Adrenal gland (tissue), 12 donors: ENCODE measurements around the gene LAMA4. TPM values are rescaled to one million over a fixed set of nuclear protein-coding genes. Genes with fewer than 3 reads are reported as not detected.
A peak's percentile ranks its signal among the peaks of the same experiment; 100 is the strongest.

Source experiments
- DNase-seq, 7 donors: peaks; one replicate each; pipeline ENCODE4 v3.0.0-alpha.2; 2019 to 2020
- H3K27ac ChIP-seq, 5 donors: fragments of 200-600 bp; sonication (generic) in 4 of 5; 1 replicate in 3 of 5; 2 replicates in 2 of 5; pipeline versions ENCODE4 v1.5.1 to v1.8.0; 2016 to 2020; ENCODE audit warnings: mild to moderate bottlenecking in 1 of 5
- H3K27me3 ChIP-seq: fragments of 200-600 bp; 2 replicates; pipeline ENCODE4 v1.8.0; 2021
- H3K36me3 ChIP-seq, 2 donors: fragments of 200-600 bp; replicated peaks in 1 of 2; 1 replicate in 1 of 2; 2 replicates in 1 of 2; pipeline versions ENCODE4 v1.5.1 to v1.8.0; 2018 to 2022
- H3K4me1 ChIP-seq, 2 donors: fragments of 200-600 bp; replicated peaks in 1 of 2; 1 replicate in 1 of 2; 2 replicates in 1 of 2; pipeline versions ENCODE4 v1.5.1 to v1.8.0; 2018 to 2021
- H3K4me3 ChIP-seq, 4 donors: fragments of 200-600 bp; sonication (generic) in 3 of 4; one replicate each; pipeline ENCODE4 v1.5.1; 2016 to 2018
- H3K9me3 ChIP-seq, 3 donors: fragments of 200-600 bp; sonication (generic) in 1 of 3; replicated peaks in 1 of 3; 1 replicate in 2 of 3; 2 replicates in 1 of 3; pipeline versions ENCODE4 v1.5.1 to v1.8.0; 2016 to 2021
- CTCF ChIP-seq, 6 experiments: fragments of 450-650 bp in 4 of 6; fragments of 200-600 bp in 2 of 6; sonication (generic) in 1 of 6; IDR thresholded peaks; 1 replicate in 5 of 6; 2 replicates in 1 of 6; pipeline versions ENCODE4 v1.5.1 to v1.8.0; 2016 to 2021; ENCODE audit warnings: antibody characterized with exemption in 6 of 6, mild to moderate bottlenecking in 2 of 6, moderate library complexity in 1 of 6
- POLR2A ChIP-seq, 2 donors: fragments of 450-650 bp; IDR thresholded peaks; one replicate each; pipeline ENCODE4 v1.6.1; 2017; ENCODE audit warnings: antibody characterized with exemption in 2 of 2, mild to moderate bottlenecking in 2 of 2, moderate library complexity in 1 of 2
- WGBS, 4 donors: extraction: QIAGEN DNeasy Blood & Tissue Kit in 2 of 4; methylation state at CpG; one replicate each; pipeline versions ENCODE4 v1.1.5 to v1.1.7; 2013 to 2017; 5-methylcytosine and 5-hydroxymethylcytosine counted together
- intact Hi-C, 2 donors: fragments of 100-400 bp; cut with DNase I; formaldehyde crosslinking; loops; one replicate each; pipeline versions ENCODE4 v1.14.1 to v1.15.0; 2022 to 2023
- polyA plus RNA-seq, 3 donors: library from polyadenylated mRNA; stranded (reverse); fragments of 200-250 nt in 2 of 3; fragments of 350-450 nt in 1 of 3; fragmentation: Illumina TruSeq in 1 of 3; extraction: RNeasy Lipid Tissue Mini Kit (QIAGEN cat#74804) in 1 of 3; gene quantifications; one replicate each; pipeline ENCODE4 v1.2.3, GENCODE V29; 2013 to 2014
- total RNA-seq, 9 donors: library from RNA; depleted of rRNA in 4 of 9; stranded (reverse); fragments of >200 nt in 4 of 9; fragments of 120-200 nt in 1 of 9; fragmentation: NEBNext Ultra II Directional in 1 of 9; extraction: Animal tissue kit (Norgen Biotek cat#: 25700) in 1 of 9; gene quantifications; one replicate each; pipeline versions ENCODE4 v1.1.0 to v1.2.4, GENCODE V29; 2013 to 2023
- donor health status: healthy with polysubstance abuse.
- donor health status: Bipolar disorder and iron deficiency.
- donor health status: DM: yes; HTN: yes; CAD: no.
- donor health status: DM: no; HTN: no; CAD: no.
- donor health status: DM: no; HTN: no; CAD: no.
- donor health status: DM: yes; HTN: yes; CAD: no.

The LAMA4 gene
- total and polyA plus RNA-seq, 12 donors: 7.5 to 102 (median 23.3) TPM

GRCh38 chr6:112296122-112296521, 41.8 kb upstream of the LAMA4 start:
- no peaks in the 10 kb centered on the region for H3K36me3 ChIP-seq
- intact Hi-C loops: no loop called here
- H3K4me1 ChIP-seq: no peaks in the 10 kb centered on the region
- no peak overlapping the region for H3K4me3 ChIP-seq
- H3K9me3 ChIP-seq: no peaks in the 10 kb centered on the region
- no peak for DNase-seq
- no peak overlapping the region for H3K27ac ChIP-seq
- 58 to 79% (median 73%) methylated on average over 2 of the region's 2 CpGs for WGBS, 4 donors
- no peaks in the 10 kb centered on the region for H3K27me3 ChIP-seq
- TF ChIP-seq POLR2A (IDR thresholded peaks at IDR 0.05) (no peak), CTCF (IDR thresholded peaks at IDR 0.05) (peak in 1 of 6 experiments; percentile 9)

GRCh38 chr6:112291161-112291762, 36.9 kb upstream of the LAMA4 start:
- no peaks in the 10 kb centered on the region for H3K4me1 ChIP-seq
- no peak for DNase-seq
- no peak for TF ChIP-seq POLR2A (IDR thresholded peaks at IDR 0.05)
- no peak for TF ChIP-seq CTCF (IDR thresholded peaks at IDR 0.05)
- no peaks in the 10 kb centered on the region for H3K9me3 ChIP-seq
- no peak overlapping the region for H3K27ac ChIP-seq
- H3K36me3 ChIP-seq: no peaks in the 10 kb centered on the region
- WGBS, 4 donors: 64 to 70% (median 69%) methylated on average over 1 of the region's 1 CpG
- H3K4me3 ChIP-seq: no peak overlapping the region
- H3K27me3 ChIP-seq: no peaks in the 10 kb centered on the region
- intact Hi-C loops: no loop called here

GRCh38 chr6:112289038-112289566, 34.7 kb upstream of the LAMA4 start:
- no peaks in the 10 kb centered on the region for H3K27me3 ChIP-seq
- intact Hi-C loops: no loop called here
- TF ChIP-seq POLR2A (IDR thresholded peaks at IDR 0.05) (no peak), CTCF (IDR thresholded peaks at IDR 0.05) (no peak)
- WGBS, 4 donors: 67 to 83% (median 70%) methylated on average over 4 of the region's 4 CpGs
- no peaks in the 10 kb centered on the region for H3K4me1 ChIP-seq
- H3K36me3 ChIP-seq: no peaks in the 10 kb centered on the region
- H3K9me3 ChIP-seq: no peaks in the 10 kb centered on the region
- H3K27ac ChIP-seq: peak overlapping the region in 2 of 5 donors; percentile 11 to 21
- DNase-seq: peak in 6 of 7 donors; percentile 12 to 59 (median 33)
- H3K4me3 ChIP-seq: no peak overlapping the region

GRCh38 chr6:112288475-112288874, 34.1 kb upstream of the LAMA4 start:
- H3K27ac ChIP-seq: no peak overlapping the region
- no peak for DNase-seq
- intact Hi-C loops: no loop called here

More at GRCh38 chr6:112288475-112288874, 34.1 kb upstream of the LAMA4 start:
- Histone ChIP-seq H3K4me3 (no peak overlapping the region), H3K9me3 (no peaks in the 10 kb centered on the region), H3K27me3 (no peaks in the 10 kb centered on the region), H3K36me3 (no peaks in the 10 kb centered on the region), H3K4me1 (no peaks in the 10 kb centered on the region)
- no peak for TF ChIP-seq CTCF (IDR thresholded peaks at IDR 0.05)
- TF ChIP-seq POLR2A (IDR thresholded peaks at IDR 0.05): no peak
